Keratinocyte (primary cell): ENCODE data around the gene B4GALNT4. TPM values are rescaled to one million over a fixed set of nuclear protein-coding genes. Genes with fewer than 3 reads are reported as not detected.

Experiments
- DNase-seq: peaks from one replicate; pipeline ENCODE4 v3.0.0-alpha.2; 2011; ENCODE audit warnings: low read depth, missing footprints, low spot score
- FAIRE-seq: peaks from 2 replicates; lab custom pipeline; 2011; peaks lifted over from hg19 to GRCh38; lab: Jason Lieb, UNC
- H2AFZ ChIP-seq: 2 replicates; pipeline ENCODE4 v1.6.0; 2012; ENCODE audit warnings: low read length, control low read depth, inconsistent platforms; ENCODE audit not compliant: control insufficient read depth
- H3K27ac ChIP-seq: 2 replicates; pipeline ENCODE4 v1.5.1; 2011; ENCODE audit warnings: low read length; ENCODE audit not compliant: control insufficient read depth, insufficient read depth
- H3K27me3 ChIP-seq: 3 replicates; pipeline ENCODE4 v1.6.0; 2011; ENCODE audit warnings: low read length; ENCODE audit not compliant: control insufficient read depth, insufficient read depth; ENCODE audit errors: extremely low read depth
- H3K36me3 ChIP-seq, 2 experiments: 2 replicates in 1 of 2; 3 replicates in 1 of 2; pipeline ENCODE4 v1.5.1; 2011; ENCODE audit warnings: low read length in 2 of 2, mild to moderate bottlenecking in 1 of 2; ENCODE audit not compliant: control insufficient read depth in 2 of 2, insufficient read depth in 2 of 2; ENCODE audit errors: extremely low read depth in 1 of 2
- H3K4me1 ChIP-seq: 3 replicates; pipeline ENCODE4 v1.5.1; 2011; ENCODE audit warnings: low read length; ENCODE audit not compliant: control insufficient read depth, insufficient read depth; ENCODE audit errors: extremely low read depth
- H3K4me2 ChIP-seq: 3 replicates; pipeline ENCODE4 v1.6.0; 2011; ENCODE audit warnings: low read depth, low read length; ENCODE audit not compliant: control insufficient read depth, insufficient read depth; ENCODE audit errors: extremely low read depth
- H3K4me3 ChIP-seq, 3 experiments: fragments of 200-600 bp in 1 of 3; sonication (generic) in 1 of 3; 2 replicates in 2 of 3; 3 replicates in 1 of 3; pipeline ENCODE4 v1.5.1; 2011 to 2016; ENCODE audit warnings: low read length in 3 of 3, mild to moderate bottlenecking in 3 of 3, control low read depth in 2 of 3, inconsistent platforms in 1 of 3, low read depth in 1 of 3, mixed read lengths in 1 of 3, mixed run types in 1 of 3, moderate library complexity in 1 of 3; ENCODE audit not compliant: control insufficient read depth in 2 of 3, insufficient read depth in 2 of 3; ENCODE audit errors: extremely low read depth in 1 of 3
- H3K79me2 ChIP-seq: 2 replicates; pipeline ENCODE4 v1.6.0; 2012; ENCODE audit warnings: low read length; ENCODE audit not compliant: control insufficient read depth, insufficient read depth
- H3K9ac ChIP-seq: 3 replicates; pipeline ENCODE4 v1.6.0; 2011; ENCODE audit warnings: low read length; ENCODE audit not compliant: control insufficient read depth, insufficient read depth; ENCODE audit errors: extremely low read depth
- H3K9me1 ChIP-seq: 3 replicates; pipeline ENCODE4 v1.6.0; 2011; ENCODE audit warnings: low read length; ENCODE audit not compliant: control insufficient read depth, insufficient read depth; ENCODE audit errors: extremely low read depth
- H3K9me3 ChIP-seq: 2 replicates; pipeline ENCODE4 v1.5.1; 2012; ENCODE audit warnings: low read depth, low read length; ENCODE audit not compliant: control insufficient read depth
- H4K20me1 ChIP-seq: 3 replicates; pipeline ENCODE4 v1.6.0; 2011; ENCODE audit warnings: low read length; ENCODE audit not compliant: control insufficient read depth, insufficient read depth; ENCODE audit errors: extremely low read depth
- dilution Hi-C: fragments of 300-500 bp; cut with MboI; formaldehyde crosslinking; loops from one replicate; pipeline ENCODE4 v1.7.0; 2020; ENCODE audit warnings: low sequenced_read_pairs; ENCODE audit not compliant: extremely low pct_ligation_motif_present
- polyA plus RNA-seq, 5 experiments: library from polyadenylated mRNA; depleted of rRNA in 3 of 5; stranded (reverse) in 3 of 5; stranded (forward) in 1 of 5; unstranded in 1 of 5; fragments of >200 nt; gene quantifications; 1 replicate in 1 of 5; 2 replicates in 3 of 5; 3 replicates in 1 of 5; pipeline versions ENCODE4 v1.2.1 to v1.2.3, GENCODE V29; 2011 to 2012; ENCODE audit warnings: missing spikeins in 2 of 5, low read depth in 1 of 5, low replicate concordance in 1 of 5
- TF ChIP-seq, protein P1 (sequence below), 3 experiments: IDR thresholded peaks in 1 of 3; conservative IDR thresholded peaks in 1 of 3; optimal IDR thresholded peaks in 1 of 3; 2 replicates in 2 of 3; 3 replicates in 1 of 3; pipeline versions ENCODE3 to v1.5.1; 2011; ENCODE audit warnings: low read length in 3 of 3, mild to moderate bottlenecking in 3 of 3, moderate library complexity in 2 of 3, control low read depth in 1 of 3, inconsistent platforms in 1 of 3; ENCODE audit not compliant: insufficient read depth in 2 of 3; ENCODE audit errors: extremely low read depth in 1 of 3

B4GALNT4 gene
- polyA plus RNA-seq, 1 donor (not counting 4 experiments of a cell fraction or from before 2014, with no cell fraction given) = 7.3 TPM

DNA sequence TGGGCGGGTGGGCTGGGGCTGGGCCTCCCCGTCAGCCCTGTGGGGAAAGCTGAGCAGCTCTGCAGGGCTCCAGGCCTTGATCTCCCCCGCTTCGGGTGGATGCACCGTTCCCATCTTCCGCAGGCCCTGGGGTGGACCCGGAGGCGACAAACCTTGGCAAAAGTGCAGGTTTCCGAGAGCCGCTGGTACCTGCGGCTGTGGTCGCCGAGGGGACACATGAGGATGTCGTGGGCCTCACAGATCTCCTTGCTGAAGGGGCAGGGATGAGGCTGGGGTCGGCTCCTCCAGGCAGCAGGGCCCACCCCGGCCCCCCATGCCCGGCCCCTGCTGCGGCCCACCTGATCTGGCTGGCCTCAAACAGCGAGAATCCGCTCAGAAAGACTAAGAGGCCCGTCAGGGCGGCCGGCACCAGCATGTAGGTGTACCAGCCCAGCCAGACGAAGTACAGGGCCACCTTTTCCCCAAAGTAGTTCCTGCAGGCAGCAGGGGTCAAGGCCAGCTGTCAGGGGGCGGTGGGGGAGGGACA, 60.7 kb downstream of the B4GALNT4 start:
- Histone ChIP-seq H3K27ac (no peak overlapping the region), H3K9me1 (no peaks in the 10 kb centered on the region), H3K4me2 (no peak overlapping the region), H2AFZ (no peak overlapping the region), H3K9ac (no peak overlapping the region), H4K20me1 (no peaks in the 10 kb centered on the region), H3K4me1 (no peaks in the 10 kb centered on the region), H3K4me3 (no peak overlapping the region), H3K9me3 (no peaks in the 10 kb centered on the region), H3K79me2 (no peaks in the 10 kb centered on the region), H3K27me3 (no peaks in the 10 kb centered on the region), H3K36me3 (peaks cover 0 to 12% of the 10 kb centered on the region in 2 experiments)
- no peak for FAIRE-seq
- no peak for DNase-seq
- dilution Hi-C loops = no loop called here
- TF ChIP-seq, protein P1, sequence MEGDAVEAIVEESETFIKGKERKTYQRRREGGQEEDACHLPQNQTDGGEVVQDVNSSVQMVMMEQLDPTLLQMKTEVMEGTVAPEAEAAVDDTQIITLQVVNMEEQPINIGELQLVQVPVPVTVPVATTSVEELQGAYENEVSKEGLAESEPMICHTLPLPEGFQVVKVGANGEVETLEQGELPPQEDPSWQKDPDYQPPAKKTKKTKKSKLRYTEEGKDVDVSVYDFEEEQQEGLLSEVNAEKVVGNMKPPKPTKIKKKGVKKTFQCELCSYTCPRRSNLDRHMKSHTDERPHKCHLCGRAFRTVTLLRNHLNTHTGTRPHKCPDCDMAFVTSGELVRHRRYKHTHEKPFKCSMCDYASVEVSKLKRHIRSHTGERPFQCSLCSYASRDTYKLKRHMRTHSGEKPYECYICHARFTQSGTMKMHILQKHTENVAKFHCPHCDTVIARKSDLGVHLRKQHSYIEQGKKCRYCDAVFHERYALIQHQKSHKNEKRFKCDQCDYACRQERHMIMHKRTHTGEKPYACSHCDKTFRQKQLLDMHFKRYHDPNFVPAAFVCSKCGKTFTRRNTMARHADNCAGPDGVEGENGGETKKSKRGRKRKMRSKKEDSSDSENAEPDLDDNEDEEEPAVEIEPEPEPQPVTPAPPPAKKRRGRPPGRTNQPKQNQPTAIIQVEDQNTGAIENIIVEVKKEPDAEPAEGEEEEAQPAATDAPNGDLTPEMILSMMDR (optimal IDR thresholded peaks at IDR 0.05 in 1 of 3, IDR thresholded peaks at IDR 0.05 in 1 of 3, conservative IDR thresholded peaks at IDR 0.05 in 1 of 3; ENCODE audit: extremely low read depth in 1 of 3, insufficient read depth in 2 of 3, low read length in 3 of 3) = no peak

Other genes starting within 250 kb of the B4GALNT4 start
- not detected in 3 replicates for gene SCGB1C1, start 176.4 kb upstream of the B4GALNT4 start, polyA plus RNA-seq
- 27.0 to 44.8 TPM (median 36.6 TPM) in 3 replicates for gene BET1L, start 162.1 kb upstream of the B4GALNT4 start, polyA plus RNA-seq
- gene RIC8A, start 161.8 kb upstream of the B4GALNT4 start, polyA plus RNA-seq = 120 to 196 TPM (median 129 TPM) in 3 replicates
- 11.2 to 13.7 TPM (median 12.6 TPM) in 3 replicates for gene SIRT3, start 133.2 kb upstream of the B4GALNT4 start, polyA plus RNA-seq
- 165 to 221 TPM (median 184 TPM) in 3 replicates for gene PSMD13, start 132.5 kb upstream of the B4GALNT4 start, polyA plus RNA-seq
- not detected in 3 replicates for gene NLRP6, start 91.1 kb upstream of the B4GALNT4 start, polyA plus RNA-seq
- gene PGGHG, start 80.4 kb upstream of the B4GALNT4 start, polyA plus RNA-seq = 4.3 to 12.2 TPM (median 6.2 TPM) in 3 replicates
- gene IFITM5, start 70.0 kb upstream of the B4GALNT4 start, polyA plus RNA-seq = not detected in 3 replicates
- 26.9 to 83.0 TPM (median 72.3 TPM) in 3 replicates for gene IFITM2, start 61.7 kb upstream of the B4GALNT4 start, polyA plus RNA-seq
- 333 to 549 TPM (median 333 TPM) in 3 replicates for gene IFITM1, start 55.5 kb upstream of the B4GALNT4 start, polyA plus RNA-seq
- gene IFITM3, start 48.6 kb upstream of the B4GALNT4 start, polyA plus RNA-seq = 295 to 696 TPM (median 435 TPM) in 3 replicates
- gene PKP3, start 24.7 kb downstream of the B4GALNT4 start, polyA plus RNA-seq = 125 to 245 TPM (median 127 TPM) in 3 replicates
- gene SIGIRR, start 45.5 kb downstream of the B4GALNT4 start, polyA plus RNA-seq = 1.8 to 3.8 TPM (median 2.4 TPM) in 3 replicates
- gene ANO9, start 72.5 kb downstream of the B4GALNT4 start, polyA plus RNA-seq = 16.1 to 40.2 TPM (median 17.7 TPM) in 3 replicates
- gene PTDSS2, start 80.8 kb downstream of the B4GALNT4 start, polyA plus RNA-seq = 21.6 to 36.7 TPM (median 31.7 TPM) in 3 replicates
- 92.0 to 171 TPM (median 108 TPM) in 3 replicates for gene RNH1, start 137.7 kb downstream of the B4GALNT4 start, polyA plus RNA-seq
- 112 to 164 TPM (median 122 TPM) in 3 replicates for gene HRAS, start 166.1 kb downstream of the B4GALNT4 start, polyA plus RNA-seq
- gene LRRC56, start 168.0 kb downstream of the B4GALNT4 start, polyA plus RNA-seq = 0.14 to 0.44 TPM (median 0.28 TPM) in 3 replicates
- gene LMNTD2, start 191.2 kb downstream of the B4GALNT4 start, polyA plus RNA-seq = 0.94 to 1.5 TPM (median 1.2 TPM) in 3 replicates
- 23.1 to 63.6 TPM (median 24.3 TPM) in 3 replicates for gene RASSF7, start 191.5 kb downstream of the B4GALNT4 start, polyA plus RNA-seq
- 10.7 to 15.2 TPM (median 13.7 TPM) in 3 replicates for gene PHRF1, start 207.0 kb downstream of the B4GALNT4 start, polyA plus RNA-seq
- gene IRF7, start 246.5 kb downstream of the B4GALNT4 start, polyA plus RNA-seq = 7.1 to 10.9 TPM (median 9.5 TPM) in 3 replicates